ENCODE results near the gene KIAA1210.

KIAA1210 gene

GRCh38 chrX:119073200-119073905, 54.3 kb downstream of the KIAA1210 start:
- no peak overlapping the region for H3K4me3 ChIP-seq (ENCODE audit: control insufficient read depth, low read depth, low read length)
- no peak for TF ChIP-seq CTCF (IDR thresholded peaks at IDR 0.05; ENCODE audit: control insufficient read depth, insufficient read depth, low read depth, low read length, missing control alignments)
- no peak for DNase-seq (ENCODE audit: low read depth)

DNA sequence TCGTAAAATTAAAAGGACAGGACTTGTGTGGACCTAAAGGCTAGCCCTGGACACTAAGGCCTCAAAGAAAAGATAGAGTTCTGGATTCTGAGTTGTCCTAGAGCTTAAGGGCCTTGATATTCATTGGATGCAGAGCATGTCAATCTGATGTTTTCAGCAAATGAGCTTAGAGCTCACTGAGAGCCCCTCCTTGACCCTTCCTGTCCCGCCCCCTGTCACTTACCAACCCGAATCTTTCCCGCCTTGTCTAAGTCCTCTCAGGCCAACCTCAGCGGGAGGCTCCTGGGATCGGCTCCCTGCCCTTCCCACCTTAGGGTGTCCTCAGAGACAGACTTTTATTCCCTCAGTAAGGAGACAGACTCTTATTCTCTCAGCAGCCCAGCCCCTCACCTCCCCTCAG, 54.9 kb downstream of the KIAA1210 start, which contains the start of gene CT47C1:
Gene CT47C1 (plus strand): TSS at position 250 of the 400 bp plus-strand sequence. CDS start 233 bp downstream, outside the sequence.
- no peak for TF ChIP-seq CTCF (IDR thresholded peaks at IDR 0.05; ENCODE audit: control insufficient read depth, insufficient read depth, low read depth, low read length, missing control alignments)
- no peak for DNase-seq (ENCODE audit: low read depth)
- H3K4me3 ChIP-seq (ENCODE audit: control insufficient read depth, low read depth, low read length): no peak within 1 kb of the TSS

GRCh38 chrX:119071381-119071780, 56.2 kb downstream of the KIAA1210 start:
- no peak for DNase-seq (ENCODE audit: low read depth)
- TF ChIP-seq CTCF (IDR thresholded peaks at IDR 0.05; ENCODE audit: control insufficient read depth, insufficient read depth, low read depth, low read length, missing control alignments): no peak

DNA sequence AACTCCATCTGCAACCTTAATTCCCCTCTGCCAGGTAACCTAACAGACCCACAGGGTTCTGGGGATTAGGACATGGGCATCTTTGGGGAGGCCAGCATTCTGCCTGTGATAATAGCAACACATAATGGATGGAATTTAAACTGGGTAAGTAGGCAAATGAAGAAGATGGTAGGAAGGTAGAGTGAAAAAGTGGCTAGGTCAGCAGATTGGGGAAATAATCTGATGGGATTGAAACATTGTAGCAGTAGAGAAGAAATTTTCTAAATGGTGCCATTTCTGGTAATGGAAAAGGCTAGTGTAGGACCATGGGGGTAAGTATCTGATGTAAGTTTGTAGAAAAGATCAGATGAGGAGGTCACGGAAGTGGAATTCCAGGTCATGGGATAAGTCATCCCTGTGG, 57.9 kb downstream of the KIAA1210 start:
- H3K4me3 ChIP-seq (ENCODE audit: control insufficient read depth, low read depth, low read length): no peak overlapping the region
- no peak for TF ChIP-seq CTCF (IDR thresholded peaks at IDR 0.05; ENCODE audit: control insufficient read depth, insufficient read depth, low read depth, low read length, missing control alignments)
- DNase-seq (ENCODE audit: low read depth): no peak

More at GRCh38 chrX:119071381-119071780, 56.2 kb downstream of the KIAA1210 start:
- no peak overlapping the region for H3K4me3 ChIP-seq (ENCODE audit: control insufficient read depth, low read depth, low read length)

DNA sequence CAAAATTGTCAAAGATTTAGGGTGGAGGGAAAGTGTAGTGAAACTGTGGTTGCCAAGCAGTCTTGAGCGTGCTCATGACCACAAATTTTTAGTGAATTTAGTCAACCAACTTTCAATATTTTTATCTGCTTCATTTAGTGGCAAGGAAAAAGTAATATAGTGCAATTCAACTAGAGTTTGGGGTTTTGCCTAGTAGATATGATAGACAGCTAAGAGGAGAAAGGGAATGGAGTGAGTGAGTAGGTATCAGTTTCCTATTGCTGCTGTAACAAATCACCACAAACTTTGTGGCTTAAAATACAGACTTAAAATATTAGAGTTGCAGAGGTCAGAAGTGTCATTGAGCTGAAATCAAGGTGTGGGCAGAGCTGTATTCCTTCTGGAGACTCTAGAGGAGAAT, 58.5 kb downstream of the KIAA1210 start:
- no peak for DNase-seq (ENCODE audit: low read depth)
- no peak for TF ChIP-seq CTCF (IDR thresholded peaks at IDR 0.05; ENCODE audit: control insufficient read depth, insufficient read depth, low read depth, low read length, missing control alignments)
- H3K4me3 ChIP-seq (ENCODE audit: control insufficient read depth, low read depth, low read length): no peak overlapping the region

DNA sequence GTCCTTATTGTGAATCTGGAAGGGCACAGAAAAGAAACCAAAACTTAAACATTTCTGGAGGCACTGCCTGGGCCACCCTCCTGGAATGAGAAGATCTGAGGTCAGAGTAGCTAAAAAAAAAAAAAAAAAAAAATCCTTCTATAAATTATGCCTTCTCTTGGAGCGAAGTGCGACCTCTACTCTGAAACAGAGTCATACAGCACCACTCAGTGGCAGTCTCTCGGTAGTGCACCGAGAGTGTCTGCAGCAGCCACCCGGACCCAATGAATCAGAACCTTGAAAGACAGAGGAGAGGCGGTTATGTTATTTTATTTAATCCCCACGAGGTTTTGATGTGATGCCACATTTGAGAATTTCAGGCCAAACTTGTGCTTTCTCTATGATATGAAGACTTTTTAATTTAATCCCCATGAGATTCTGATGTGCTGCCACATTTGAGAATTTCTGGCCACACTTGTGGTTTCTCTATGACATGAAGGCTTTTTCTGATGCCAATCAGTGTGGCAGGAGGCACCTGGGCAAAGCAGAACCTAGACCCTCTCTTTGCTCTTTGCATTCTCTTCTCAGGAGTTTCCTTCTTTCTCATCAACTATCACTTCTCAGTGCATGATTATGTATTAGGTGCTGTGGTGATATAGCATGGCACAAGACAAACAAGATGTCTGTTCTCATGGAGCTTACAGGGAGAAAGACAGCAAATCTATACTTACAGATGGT, 60.4 kb downstream of the KIAA1210 start:
- peak; percentile 16 for DNase-seq (ENCODE audit: low read depth)
- H3K4me3 ChIP-seq (ENCODE audit: control insufficient read depth, low read depth, low read length): no peak overlapping the region
- TF ChIP-seq CTCF (IDR thresholded peaks at IDR 0.05; ENCODE audit: control insufficient read depth, insufficient read depth, low read depth, low read length, missing control alignments): peak; percentile 72

All from AG09309 (cell line).